ENCODE measurements around the gene EEF1A1. TPM values are rescaled to one million over a fixed set of nuclear protein-coding genes. Genes with fewer than 3 reads are reported as not detected.

EEF1A1 gene
- total and polyA plus RNA-seq, 2 of the 4 experiments (the other 2 are of a cell fraction), result 14,757 to 30,152 TPM

GRCh38 chr6:73538116-73538779 is 17.4 kb upstream of the EEF1A1 start:
- DNase-seq, result no peak
- H3K9me1 ChIP-seq (ENCODE audit: insufficient read depth, low read length), result no peaks in the 10 kb centered on the region

More at GRCh38 chr6:73538116-73538779, 17.4 kb upstream of the EEF1A1 start:
- Histone ChIP-seq H4K20me1 (ENCODE audit: insufficient read depth, low read length) (no peaks in the 10 kb centered on the region), H4K91ac (ENCODE audit: insufficient read depth, low read depth, low read length) (no peak overlapping the region), H2AK5ac (ENCODE audit: low read depth, low read length) (no peak overlapping the region), H2BK15ac (ENCODE audit: low read depth, low read length) (no peak overlapping the region), H2BK120ac (ENCODE audit: low read depth, low read length) (no peak overlapping the region), H4K8ac (ENCODE audit: low read depth in 2 of 2, low read length in 2 of 2) (no peak overlapping the region), H3K23ac (ENCODE audit: low read depth, low read length) (no peak overlapping the region), H3K27ac (ENCODE audit: insufficient read depth, low read length) (no peak overlapping the region), H3K79me1 (ENCODE audit: low read depth in 1 of 2, low read length in 2 of 2) (no peaks in the 10 kb centered on the region), H2AK9ac (replicated peaks; ENCODE audit: low read depth, low read length, poor library complexity) (no peak overlapping the region), H3K4ac (ENCODE audit: low read depth, low read length) (no peak overlapping the region), H3K9me3 (ENCODE audit: control insufficient read depth, insufficient read depth, low read length) (no peaks in the 10 kb centered on the region), H3K27me3 (ENCODE audit: control insufficient read depth, insufficient read depth, low read length) (no peaks in the 10 kb centered on the region), H3K56ac (ENCODE audit: extremely low read depth, insufficient read depth, low read length) (no peak overlapping the region), H3K4me3 (ENCODE audit: insufficient read depth, low read depth, low read length) (no peak overlapping the region), H3K14ac (replicated peaks; ENCODE audit: low read depth, low read length) (no peak overlapping the region), H3K9ac (ENCODE audit: low read depth, low read length) (no peak overlapping the region), H4K5ac (ENCODE audit: low read depth, low read length) (no peak overlapping the region), H3K4me1 (ENCODE audit: control insufficient read depth, insufficient read depth, low read length) (no peaks in the 10 kb centered on the region), H2AFZ (replicated peaks; ENCODE audit: low read length, poor library complexity) (no peak overlapping the region), H3K4me2 (ENCODE audit: low read depth, low read length) (no peak overlapping the region), H2BK20ac (ENCODE audit: low read depth, low read length) (no peak overlapping the region), H3K36me3 (ENCODE audit: control insufficient read depth, insufficient read depth, low read length) (no peaks in the 10 kb centered on the region), H3K18ac (ENCODE audit: low read depth, low read length) (no peak overlapping the region), H2BK5ac (ENCODE audit: low read depth, low read length, poor library complexity, severe bottlenecking) (no peak overlapping the region)
- ATAC-seq (ENCODE audit: low read depth), result no peak
- no peak for TF ChIP-seq NFE2L2 (IDR thresholded peaks at IDR 0.05; ENCODE audit: low read depth, low read length)
- no peak for TF ChIP-seq MXI1 (IDR thresholded peaks at IDR 0.05; ENCODE audit: borderline replicate concordance, low read depth, low read length)
- no peak for TF ChIP-seq RCOR1 (IDR thresholded peaks at IDR 0.05; ENCODE audit: insufficient replicate concordance, low read length)
- no peak for TF ChIP-seq CHD1 (IDR thresholded peaks at IDR 0.05; ENCODE audit: low read depth, low read length)
- no peak for TF ChIP-seq MAZ (IDR thresholded peaks at IDR 0.05; ENCODE audit: borderline replicate concordance, low read depth, low read length)
- no peak for TF ChIP-seq BHLHE40 (IDR thresholded peaks at IDR 0.05; ENCODE audit: low read depth, low read length)
- no peak for TF ChIP-seq FOS (IDR thresholded peaks at IDR 0.05; ENCODE audit: low read depth, low read length)
- dilution Hi-C loops (cut with HindIII; ENCODE audit: low sequenced_read_pairs, unreplicated experiment) (no loop called here), intact Hi-C loops (cut with micrococcal nuclease) (no loop called here), in situ Hi-C loops (cut with MboI; ENCODE audit: low sequenced_read_pairs) (no loop called here)
- WGBS, 2 experiments (ENCODE audit: extremely low coverage in 2 of 2, insufficient read length in 1 of 2), result no CpG with 5 or more reads among the region's 10 CpGs
- ChIA-PET POLR2A (ENCODE audit: unreplicated experiment) (no interaction called here), CTCF (no interaction called here)
- no TSS peak for BruUV-seq (replicated peaks)

All from IMR-90 (cell line).